DOHH2 (cell line): ENCODE data around the gene PDIK1L.

Experiments used
- H3F3A ChIP-seq: fragments of 200-600 bp; sonication (generic), shearing (Covaris generic); 2 replicates; pipeline ENCODE4 v1.6.0; 2016; ENCODE audit warnings: antibody characterized with exemption, mild to moderate bottlenecking; ENCODE audit not compliant: control insufficient read depth, insufficient read depth
- H3K27ac ChIP-seq: fragments of 200-600 bp; sonication (generic); 2 replicates; pipeline ENCODE4 v1.5.1; 2014; ENCODE audit warnings: low read depth, mild to moderate bottlenecking, low read length, moderate library complexity
- H3K27me3 ChIP-seq: fragments of 200-600 bp; sonication (generic); 2 replicates; pipeline ENCODE4 v1.6.1; 2014; ENCODE audit warnings: mild to moderate bottlenecking, low read length, mixed read lengths; ENCODE audit not compliant: control insufficient read depth
- H3K36me3 ChIP-seq: fragments of 200-600 bp; sonication (generic); 2 replicates; pipeline ENCODE4 v1.6.1; 2014; ENCODE audit warnings: mild to moderate bottlenecking, low read length, moderate library complexity, mixed read lengths; ENCODE audit not compliant: control insufficient read depth
- H3K4me1 ChIP-seq: fragments of 200-600 bp; sonication (generic); 2 replicates; pipeline ENCODE4 v1.6.1; 2014; ENCODE audit warnings: mild to moderate bottlenecking, low read length, mixed read lengths; ENCODE audit not compliant: control insufficient read depth
- H3K4me2 ChIP-seq: fragments of 200-600 bp; sonication (generic); 2 replicates; pipeline ENCODE4 v1.6.0; 2014; ENCODE audit warnings: mild to moderate bottlenecking, low read length, moderate library complexity
- H3K4me3 ChIP-seq: fragments of 200-600 bp; sonication (generic); 2 replicates; pipeline ENCODE4 v1.5.1; 2014; ENCODE audit warnings: mild to moderate bottlenecking, low read length, mixed read lengths
- H3K79me2 ChIP-seq: fragments of 200-600 bp; sonication (generic); 2 replicates; pipeline ENCODE4 v1.6.1; 2014; ENCODE audit warnings: mild to moderate bottlenecking, low read length, mixed read lengths; ENCODE audit not compliant: control insufficient read depth
- H3K9me2 ChIP-seq: fragments of 200-600 bp; sonication (generic); replicated peaks from 2 replicates; pipeline ENCODE4 v1.6.1; 2014; ENCODE audit warnings: mild to moderate bottlenecking, low read length, mixed read lengths; ENCODE audit not compliant: control insufficient read depth
- H3K9me3 ChIP-seq: fragments of 200-600 bp; sonication (generic); 2 replicates; pipeline ENCODE4 v1.6.1; 2014; ENCODE audit warnings: antibody characterized with exemption, low read length, mixed read lengths; ENCODE audit not compliant: control insufficient read depth, insufficient read depth
- H4K20me1 ChIP-seq: fragments of 200-600 bp; sonication (generic); 2 replicates; pipeline ENCODE4 v1.6.0; 2014; ENCODE audit warnings: low read depth, mild to moderate bottlenecking, antibody characterized with exemption, low read length, moderate library complexity; ENCODE audit not compliant: control insufficient read depth, insufficient read depth
- EZH2phosphoT487 ChIP-seq: fragments of 200-600 bp; sonication (generic); IDR thresholded peaks from 2 replicates; pipeline ENCODE4 v1.6.1; 2017; ENCODE audit warnings: borderline replicate concordance, mild to moderate bottlenecking, antibody characterized with exemption, low read length, moderate library complexity, mixed read lengths
- TF ChIP-seq, protein P1 (sequence below): fragments of 200-600 bp; sonication (generic); IDR thresholded peaks from one replicate; pipeline ENCODE4 v1.5.1; 2014; ENCODE audit warnings: antibody characterized with exemption, mild to moderate bottlenecking, low read depth, low read length; ENCODE audit not compliant: poor library complexity, severe bottlenecking

Gene PDIK1L

DNA sequence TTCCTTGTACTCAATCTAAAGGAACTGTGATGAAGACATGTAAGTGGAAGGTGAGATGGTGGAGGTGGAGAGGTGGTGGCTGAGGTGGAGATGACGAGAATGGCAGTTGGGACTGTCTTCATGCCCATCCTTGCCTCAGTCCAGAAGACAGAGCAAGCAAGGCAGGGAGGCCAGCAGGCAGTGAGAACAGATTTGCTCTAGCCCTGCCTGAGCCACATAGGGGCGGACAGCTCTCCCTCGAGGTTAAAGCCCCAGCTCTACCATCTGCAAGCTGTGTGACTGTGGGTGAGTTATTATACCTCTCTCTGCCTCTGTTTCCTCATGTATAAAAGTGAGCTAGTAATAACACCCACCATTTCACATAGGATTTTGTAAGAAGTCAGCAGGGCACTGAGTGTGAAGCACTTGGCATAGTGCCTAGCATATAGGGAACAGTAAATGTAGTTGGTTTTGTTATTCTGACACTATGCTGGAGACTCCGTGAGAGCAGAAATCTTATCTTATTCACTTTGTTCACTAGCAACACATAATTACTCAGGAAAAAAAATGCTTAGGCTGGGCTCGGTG lies 42.4 kb downstream of the PDIK1L start:
- H3K4me1 ChIP-seq = no peaks in the 10 kb centered on the region
- H3K27ac ChIP-seq = no peak overlapping the region
- H3K36me3 ChIP-seq = no peaks in the 10 kb centered on the region
- H4K20me1 ChIP-seq = no peaks in the 10 kb centered on the region; the same call in 1 of the 2 replicates
- H3K79me2 ChIP-seq = no peaks in the 10 kb centered on the region
- no peaks in the 10 kb centered on the region for H3F3A ChIP-seq
- TF ChIP-seq EZH2phosphoT487 = no peak
- TF ChIP-seq, protein P1, sequence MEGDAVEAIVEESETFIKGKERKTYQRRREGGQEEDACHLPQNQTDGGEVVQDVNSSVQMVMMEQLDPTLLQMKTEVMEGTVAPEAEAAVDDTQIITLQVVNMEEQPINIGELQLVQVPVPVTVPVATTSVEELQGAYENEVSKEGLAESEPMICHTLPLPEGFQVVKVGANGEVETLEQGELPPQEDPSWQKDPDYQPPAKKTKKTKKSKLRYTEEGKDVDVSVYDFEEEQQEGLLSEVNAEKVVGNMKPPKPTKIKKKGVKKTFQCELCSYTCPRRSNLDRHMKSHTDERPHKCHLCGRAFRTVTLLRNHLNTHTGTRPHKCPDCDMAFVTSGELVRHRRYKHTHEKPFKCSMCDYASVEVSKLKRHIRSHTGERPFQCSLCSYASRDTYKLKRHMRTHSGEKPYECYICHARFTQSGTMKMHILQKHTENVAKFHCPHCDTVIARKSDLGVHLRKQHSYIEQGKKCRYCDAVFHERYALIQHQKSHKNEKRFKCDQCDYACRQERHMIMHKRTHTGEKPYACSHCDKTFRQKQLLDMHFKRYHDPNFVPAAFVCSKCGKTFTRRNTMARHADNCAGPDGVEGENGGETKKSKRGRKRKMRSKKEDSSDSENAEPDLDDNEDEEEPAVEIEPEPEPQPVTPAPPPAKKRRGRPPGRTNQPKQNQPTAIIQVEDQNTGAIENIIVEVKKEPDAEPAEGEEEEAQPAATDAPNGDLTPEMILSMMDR = no peak
- H3K4me3 ChIP-seq = no peak overlapping the region
- H3K9me2 ChIP-seq = no peaks in the 10 kb centered on the region
- peaks cover 60% of the 10 kb centered on the region for H3K27me3 ChIP-seq
- no peaks in the 10 kb centered on the region for H3K9me3 ChIP-seq
- H3K4me2 ChIP-seq = no peak overlapping the region

DNA sequence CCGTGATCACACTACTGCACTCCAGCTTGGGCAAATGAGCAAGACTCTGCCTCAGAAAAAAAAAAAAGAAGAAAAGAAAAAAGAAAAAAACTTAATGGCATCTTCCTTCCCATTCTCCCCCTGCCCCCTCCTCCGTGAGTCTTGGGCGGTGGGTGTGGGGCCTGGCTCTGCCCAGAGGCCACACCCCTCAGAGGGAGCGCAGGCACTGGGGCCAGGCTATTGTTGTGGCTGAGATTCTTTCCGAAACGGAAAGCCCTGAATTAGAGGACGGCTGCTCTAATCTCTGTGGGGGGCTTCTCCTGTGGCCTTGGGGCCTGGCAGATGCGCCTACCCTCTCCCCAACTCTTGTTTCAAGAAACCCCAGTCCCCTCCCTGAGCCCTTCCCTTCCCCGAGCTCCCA lies 43.1 kb downstream of the PDIK1L start:
- no peak for TF ChIP-seq EZH2phosphoT487
- TF ChIP-seq, protein P1 = no peak
- Histone ChIP-seq H3K9me3 (no peaks in the 10 kb centered on the region), H3K27me3 (peaks cover 61% of the 10 kb centered on the region), H3F3A (no peaks in the 10 kb centered on the region), H3K79me2 (no peaks in the 10 kb centered on the region), H3K4me1 (peaks cover 3% of the 10 kb centered on the region), H3K4me2 (no peak overlapping the region), H3K36me3 (no peaks in the 10 kb centered on the region), H3K9me2 (no peaks in the 10 kb centered on the region), H3K27ac (no peak overlapping the region), H4K20me1 (no peaks in the 10 kb centered on the region; the same call in 1 of the 2 replicates), H3K4me3 (no peak overlapping the region)

DNA sequence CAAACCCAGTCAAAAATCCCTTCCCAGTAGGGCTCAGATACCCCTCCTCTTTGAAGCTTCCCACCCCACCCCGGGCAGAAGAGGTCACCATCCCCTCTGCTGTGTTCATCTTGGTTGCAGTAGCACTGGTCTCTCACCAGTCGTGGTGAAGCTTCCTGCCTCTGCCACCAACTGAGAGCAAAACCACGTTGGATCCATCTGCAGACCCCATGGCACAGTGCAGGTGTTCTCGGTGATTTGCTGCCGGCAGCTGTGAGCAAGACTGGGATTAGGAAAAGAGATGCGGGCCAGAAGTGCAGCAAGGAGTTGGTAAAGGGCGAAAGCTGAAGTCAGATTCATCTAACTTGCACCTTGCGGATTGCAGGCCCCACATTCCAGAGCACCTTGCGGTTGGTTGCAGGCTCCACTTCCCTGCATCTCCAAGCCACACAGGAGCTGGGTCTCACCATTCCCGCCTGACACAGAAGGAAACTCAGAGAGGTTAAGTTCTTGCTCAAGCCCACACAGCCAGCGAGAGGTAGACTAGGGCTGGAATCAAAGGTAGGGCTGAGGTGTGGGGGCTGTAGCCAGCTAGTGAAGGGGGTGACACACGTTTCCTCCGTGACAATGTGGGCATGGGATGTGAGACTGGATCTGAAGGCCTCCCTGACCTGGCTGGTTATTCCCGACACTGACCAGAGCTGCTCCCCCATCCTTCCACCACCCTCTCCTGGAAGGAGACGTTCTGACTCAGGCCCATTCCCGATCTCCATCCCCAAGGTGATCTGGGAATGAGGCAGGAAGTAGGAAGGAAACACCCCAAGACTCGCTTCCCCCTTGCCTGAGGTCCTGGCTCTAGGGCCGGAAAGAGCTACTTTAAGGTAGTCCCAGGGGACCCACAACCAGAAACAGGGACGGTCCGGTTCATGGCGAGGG lies 44.0 kb downstream of the PDIK1L start:
- TF ChIP-seq, protein P1 = no peak
- no peak for TF ChIP-seq EZH2phosphoT487
- Histone ChIP-seq H4K20me1 (no peaks in the 10 kb centered on the region), H3K27me3 (peaks cover 56% of the 10 kb centered on the region), H3K9me3 (no peaks in the 10 kb centered on the region), H3K4me3 (no peak overlapping the region), H3K4me2 (no peak overlapping the region), H3K79me2 (no peaks in the 10 kb centered on the region), H3K9me2 (no peaks in the 10 kb centered on the region), H3K27ac (no peak overlapping the region), H3F3A (no peaks in the 10 kb centered on the region), H3K4me1 (peaks cover 4% of the 10 kb centered on the region), H3K36me3 (no peaks in the 10 kb centered on the region)
